GM12878 (cell line): Measurements from ENCODE around the gene MACROD2.

Source experiments
- BCL11A ChIP-seq: IDR thresholded peaks from 2 replicates; pipeline ENCODE4 v1.6.1; 2011; ENCODE audit warnings: low read depth, low read length
- BCL3 ChIP-seq: IDR thresholded peaks from 2 replicates; pipeline ENCODE4 v1.6.1; 2011; ENCODE audit warnings: borderline replicate concordance, low read depth, mild to moderate bottlenecking, moderate library complexity, low read length; ENCODE audit not compliant: insufficient read depth, poor library complexity, severe bottlenecking
- CEBPB ChIP-seq, 2 experiments: fragments of 150-350 bp in 1 of 2; IDR thresholded peaks; 2 replicates each; pipeline ENCODE4 v1.6.1; 2012 to 2014; ENCODE audit warnings: low read depth in 2 of 2, low read length in 2 of 2, borderline replicate concordance in 1 of 2, inconsistent platforms in 1 of 2
- CREM ChIP-seq: IDR thresholded peaks from 2 replicates; pipeline ENCODE4 v1.6.1; 2014; ENCODE audit warnings: antibody characterized with exemption, low read depth
- IKZF2 ChIP-seq, 2 experiments: fragments of 450-650 bp; IDR thresholded peaks; 2 replicates each; pipeline ENCODE4 v1.6.1; 2017; ENCODE audit warnings: mild to moderate bottlenecking in 2 of 2, moderate library complexity in 2 of 2
- JUNB ChIP-seq: IDR thresholded peaks from 2 replicates; pipeline ENCODE4 v1.6.1; 2016; ENCODE audit warnings: antibody characterized with exemption, mild to moderate bottlenecking
- POLR2A ChIP-seq: IDR thresholded peaks from 2 replicates; pipeline ENCODE4 v1.6.1; 2011; ENCODE audit warnings: low read depth, mild to moderate bottlenecking, low read length
- POLR2AphosphoS5 ChIP-seq: IDR thresholded peaks from 2 replicates; pipeline ENCODE4 v1.6.1; 2011; ENCODE audit warnings: mild to moderate bottlenecking, low read length, inconsistent platforms
- TAF1 ChIP-seq: IDR thresholded peaks from 2 replicates; pipeline ENCODE4 v1.6.1; 2011; ENCODE audit warnings: mild to moderate bottlenecking, low read depth, low read length, borderline replicate concordance
- USF2 ChIP-seq: IDR thresholded peaks from 2 replicates; pipeline ENCODE4 v1.6.1; 2011; ENCODE audit warnings: low read depth, low read length, improper control_type of control experiment, borderline replicate concordance
- ZSCAN29 ChIP-seq: fragments of 450-650 bp; IDR thresholded peaks from 2 replicates; pipeline ENCODE4 v1.6.1; 2017; ENCODE audit warnings: mild to moderate bottlenecking, moderate library complexity

GRCh38 chr20:15296422-15296821 is 1301.1 kb downstream of the MACROD2 start:
- no peak for TF ChIP-seq POLR2AphosphoS5
- no peak for TF ChIP-seq POLR2A
- no peak for TF ChIP-seq BCL11A
- no peak for TF ChIP-seq CEBPB (IDR thresholded peaks at IDR 0.05; ENCODE audit: borderline replicate concordance in 1 of 2, low read depth in 2 of 2, low read length in 2 of 2)
- no peak for TF ChIP-seq USF2
- TF ChIP-seq JUNB, result no peak
- no peak for TF ChIP-seq IKZF2 (IDR thresholded peaks at IDR 0.05)
- TF ChIP-seq BCL3, result no peak
- no peak for TF ChIP-seq CREM
- TF ChIP-seq ZSCAN29, result no peak
- no peak for TF ChIP-seq TAF1
